Activated CD8-positive, alpha-beta memory T cell treated with anti-CD3 and anti-CD28 coated beads for 4 hours (primary cell): ENCODE results near the gene GOLGA6L24.
"Not testable (repeated sequence)": the region's sequence is repeated elsewhere in the genome, so short reads cannot be mapped to it uniquely, and the experiment has no call there.

Experiments
- DNase-seq, 2 donors: peaks; one replicate each; pipeline ENCODE4 v3.0.0-alpha.2; 2020; ENCODE audit warnings: low read depth in 2 of 2

Gene GOLGA6L24

DNA sequence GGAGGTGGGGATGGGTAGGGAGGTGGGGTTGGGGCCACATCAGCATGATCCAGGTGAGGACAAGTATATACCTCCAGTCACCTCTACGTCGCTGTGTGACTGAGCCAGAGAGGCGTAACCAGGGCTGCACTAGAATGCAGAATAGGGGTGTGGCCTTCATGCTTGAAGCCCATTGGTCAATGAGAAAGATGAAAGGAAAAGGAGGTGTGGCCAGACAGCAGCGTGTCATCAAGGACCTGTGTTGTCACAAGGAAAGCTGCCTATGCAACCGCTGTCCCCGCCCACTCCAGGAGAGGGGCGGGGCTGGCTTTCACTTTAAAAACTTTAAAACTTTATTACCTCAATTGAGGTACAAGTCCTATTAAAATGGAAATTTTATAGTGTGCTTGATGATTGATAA, at the start of gene GOLGA6L24:
Gene GOLGA6L24 (minus strand): TSS at position 101 of the 400 bp plus-strand sequence. CDS start 61 bp downstream, at position 40.
- DNase-seq, result not testable (repeated sequence)

GRCh38 chr15:28402774-28403435, 45.0 kb upstream of the GOLGA6L24 start:
- DNase-seq, result not testable (repeated sequence)

DNA sequence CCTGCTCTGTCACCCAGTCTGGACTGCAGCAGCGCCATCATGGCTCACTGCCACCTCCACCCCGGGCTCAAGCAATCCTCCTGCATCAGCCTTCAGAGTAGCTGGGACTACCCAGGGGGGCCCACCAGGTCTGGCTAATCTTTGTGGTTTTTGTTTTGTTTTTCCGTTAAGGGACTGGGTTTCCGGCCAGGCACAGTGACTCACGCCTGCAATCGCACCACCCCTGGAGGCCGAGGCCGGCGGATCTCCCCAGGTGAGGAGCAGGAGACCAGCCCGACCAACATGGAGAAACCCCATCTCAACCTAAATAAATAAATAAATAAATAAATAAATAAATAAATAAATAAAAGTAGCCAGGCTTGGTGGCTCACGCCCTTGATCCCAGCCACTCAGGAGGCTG, 38.1 kb upstream of the GOLGA6L24 start:
- not testable (repeated sequence) for DNase-seq

DNA sequence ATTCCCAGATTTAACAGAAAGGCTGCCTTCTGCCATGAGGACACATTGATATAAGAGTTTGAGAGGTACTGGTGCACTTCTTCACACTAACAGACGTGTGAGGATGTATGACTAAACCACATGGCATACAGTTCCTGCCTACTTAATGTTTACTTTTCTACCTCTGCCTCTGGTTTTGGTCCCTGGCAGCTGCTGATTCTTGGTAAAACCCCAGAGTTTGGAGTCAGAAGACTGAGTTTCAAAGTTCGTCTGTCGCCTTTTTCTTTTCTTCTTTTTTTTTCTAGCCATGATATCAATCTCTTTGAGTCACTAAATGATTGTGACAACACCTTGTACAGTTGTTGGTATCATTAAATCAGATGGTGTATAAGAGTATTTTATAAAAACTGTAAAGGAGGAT, 22.2 kb upstream of the GOLGA6L24 start:
- DNase-seq, result not testable (repeated sequence)

DNA sequence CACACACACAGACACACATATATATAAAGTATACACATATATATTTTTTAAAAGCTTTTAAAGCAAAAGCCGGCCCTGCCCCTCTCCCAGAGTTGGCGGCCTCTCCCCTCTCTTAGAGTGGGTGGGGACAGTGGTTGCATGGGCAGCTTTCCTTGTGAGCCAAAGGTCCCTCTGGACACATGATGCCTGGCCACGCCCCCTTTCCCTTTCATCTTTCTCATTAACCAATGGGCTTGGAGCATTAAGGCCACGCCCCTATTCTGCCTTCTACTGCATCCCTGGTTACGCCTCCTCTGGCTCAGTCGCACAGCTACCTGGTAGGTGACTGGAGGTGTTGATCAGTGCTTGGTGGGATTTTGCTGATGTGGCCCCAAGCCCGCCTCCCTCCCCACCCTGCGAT, 20.5 kb upstream of the GOLGA6L24 start, which contains the start of gene GOLGA8F:
Gene GOLGA8F (plus strand): TSS at position 301 of the 400 bp plus-strand sequence. CDS start 98 bp downstream, at position 399.
- DNase-seq, result not testable (repeated sequence)

GRCh38 chr15:28365502-28365901, 7.6 kb upstream of the GOLGA6L24 start:
- not testable (repeated sequence) for DNase-seq

GRCh38 chr15:28322129-28322588, 35.7 kb downstream of the GOLGA6L24 start, which contains the start of gene HERC2:
TSS of gene HERC2 (minus strand) at chr15:28322179. CDS start at chr15:28321433, 746 bp downstream.
- DNase-seq, result not testable (repeated sequence)

DNA sequence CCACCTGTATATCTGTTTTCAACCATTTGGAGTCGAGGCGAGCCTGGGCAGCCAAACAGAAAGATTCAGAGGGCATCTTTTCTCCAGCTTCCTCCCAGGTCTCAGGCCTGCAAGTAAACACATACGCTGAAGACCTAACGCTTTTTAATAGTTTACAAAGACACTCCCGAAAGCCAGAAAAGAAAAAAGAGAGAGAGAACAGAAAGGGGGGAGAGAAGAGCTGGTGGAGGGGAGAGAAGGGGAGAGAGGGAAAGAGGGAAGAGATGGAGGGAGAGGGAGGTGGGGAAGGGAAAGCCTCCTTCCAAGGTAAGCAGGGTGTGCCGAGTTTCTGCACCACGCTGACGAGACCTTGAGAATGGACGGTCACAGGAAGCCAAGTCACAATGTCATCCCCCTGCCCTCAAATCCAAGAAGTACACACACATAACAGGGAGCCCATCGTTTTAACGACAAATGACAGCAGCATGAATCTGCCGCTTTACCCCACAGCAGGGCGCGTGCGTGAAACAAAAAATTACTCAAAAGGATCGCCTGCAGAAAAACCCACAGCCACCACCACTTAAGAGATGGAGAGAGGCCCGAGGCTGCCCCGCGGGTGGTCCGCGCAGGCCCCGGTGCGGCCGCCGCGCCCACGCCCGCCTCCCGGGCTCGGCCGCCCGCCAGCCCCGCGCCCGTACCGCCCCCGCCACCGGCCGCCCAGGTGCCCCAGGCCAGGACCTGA, 36.4 kb downstream of the GOLGA6L24 start:
- not testable (repeated sequence) for DNase-seq

GRCh38 chr15:28319725-28320124, 38.2 kb downstream of the GOLGA6L24 start:
- not testable (repeated sequence) for DNase-seq

GRCh38 chr15:28318828-28319227, 39.1 kb downstream of the GOLGA6L24 start:
- DNase-seq, result not testable (repeated sequence)

DNA sequence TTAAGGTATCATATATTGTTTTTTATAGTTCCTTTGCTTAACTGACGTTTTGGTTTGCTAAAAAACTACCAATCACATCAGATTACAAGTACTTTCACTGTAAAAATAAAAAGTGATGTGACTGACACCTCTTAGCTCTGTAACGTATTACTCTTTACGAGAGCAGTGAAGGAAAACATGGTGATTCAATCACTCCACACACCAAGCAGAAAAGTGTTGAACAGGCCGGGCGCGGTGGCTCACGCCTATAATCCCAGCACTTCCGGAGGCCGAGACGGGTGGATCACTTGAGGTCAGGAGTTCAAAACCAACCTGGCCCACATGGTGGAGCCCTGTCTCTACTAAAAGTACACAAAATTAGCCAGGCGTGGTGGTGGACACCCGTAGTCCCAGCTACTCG, 39.8 kb downstream of the GOLGA6L24 start:
- DNase-seq, result not testable (repeated sequence)

DNA sequence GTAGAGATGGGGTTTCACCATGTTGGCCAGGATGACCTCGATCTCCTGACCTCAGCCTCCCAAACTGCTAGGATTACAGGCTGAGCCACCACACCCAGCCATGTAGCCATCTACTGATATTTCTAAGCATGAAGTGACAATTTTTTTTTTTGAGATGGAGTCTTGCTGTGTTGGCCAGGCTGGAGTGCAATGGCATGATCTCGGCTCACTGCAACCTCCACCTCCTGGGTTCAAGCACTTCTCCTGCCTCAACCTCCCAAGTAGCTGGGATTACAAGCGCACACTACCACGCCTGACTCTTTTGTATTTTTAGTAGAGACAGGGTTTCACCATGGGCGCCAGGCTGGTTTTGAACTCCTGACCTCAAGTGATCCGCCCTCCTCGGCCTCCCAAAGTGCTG, 40.9 kb downstream of the GOLGA6L24 start:
- not testable (repeated sequence) for DNase-seq

DNA sequence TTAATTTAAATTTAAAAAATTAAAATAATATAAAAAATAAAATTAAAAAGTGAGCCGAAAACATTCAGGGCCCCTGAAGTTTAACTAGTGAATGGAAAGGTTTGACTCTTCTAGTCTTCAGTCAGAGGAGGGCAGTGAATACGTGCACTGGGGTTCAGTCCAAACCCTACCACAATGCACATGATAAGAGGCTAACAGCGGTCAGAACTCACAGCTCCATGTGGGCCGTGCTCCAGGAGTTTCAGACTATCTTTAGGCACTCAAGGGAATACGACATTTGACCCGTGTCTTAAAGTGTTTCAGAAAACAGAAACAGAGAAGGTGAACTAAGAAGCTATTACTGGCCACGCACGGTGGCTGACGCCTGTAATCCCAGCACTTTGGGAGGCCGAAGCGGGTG, 47.4 kb downstream of the GOLGA6L24 start:
- not testable (repeated sequence) for DNase-seq

DNA sequence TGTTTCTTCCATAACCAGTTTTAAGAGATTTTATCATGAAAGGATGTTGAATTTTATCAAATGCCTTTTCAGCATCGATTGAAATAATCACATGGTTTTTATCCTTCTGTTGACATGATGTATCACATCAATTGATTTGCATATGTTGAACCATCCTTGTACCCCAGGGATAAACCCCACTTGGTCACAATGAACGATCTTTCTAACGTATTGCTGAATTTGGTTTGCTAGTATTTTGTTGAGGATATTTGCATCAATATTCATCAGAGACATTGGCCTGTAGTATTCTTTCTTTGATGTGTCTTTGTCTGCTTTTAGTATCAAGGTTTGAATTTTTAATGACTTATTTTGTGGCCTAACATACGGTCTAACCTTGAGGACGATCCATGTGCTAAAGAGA, 49.2 kb downstream of the GOLGA6L24 start:
- not testable (repeated sequence) for DNase-seq
